HG03575 (cell line): ENCODE results near the gene CFAP46.

ENCODE experiments used
- ATAC-seq: cut with Tn5 transposase; IDR thresholded peaks from one replicate; pipeline ENCODE4 v1.9.1; 2021; ENCODE audit not compliant: unreplicated experiment, insufficient number of reproducible peaks, low FRiP score; ENCODE audit errors: extremely low read depth

The CFAP46 gene

GRCh38 chr10:132942101-132943057 is at the start of gene CFAP46:
Gene CFAP46, minus strand, starts transcription at chr10:132942570. Its CDS starts 86 bp downstream, at chr10:132942484.
- ATAC-seq: no peak

- no peak for ATAC-seq
Observed at GRCh38 chr10:132991706-132992432, 49.5 kb upstream of the CFAP46 start.

- ATAC-seq: no peak
Observed at GRCh38 chr10:132990684-132991545, 48.5 kb upstream of the CFAP46 start.

GRCh38 chr10:132989476-132990415 is 47.4 kb upstream of the CFAP46 start:
- ATAC-seq: no peak

- no peak for ATAC-seq
Observed at GRCh38 chr10:132988988-132989387, 46.6 kb upstream of the CFAP46 start.

- no peak for ATAC-seq
Observed at GRCh38 chr10:132987671-132988571, 45.6 kb upstream of the CFAP46 start.

- ATAC-seq: no peak
Observed at GRCh38 chr10:132986978-132987377, 44.6 kb upstream of the CFAP46 start.

GRCh38 chr10:132986576-132986975 is 44.2 kb upstream of the CFAP46 start:
- ATAC-seq: no peak

- ATAC-seq: no peak
Observed at GRCh38 chr10:132986076-132986475, 43.7 kb upstream of the CFAP46 start.

GRCh38 chr10:132985546-132985900 is 43.2 kb upstream of the CFAP46 start:
- ATAC-seq: no peak

GRCh38 chr10:132984801-132985545 is 42.6 kb upstream of the CFAP46 start:
- no peak for ATAC-seq

GRCh38 chr10:132984008-132984295 is 41.6 kb upstream of the CFAP46 start:
- no peak for ATAC-seq

- ATAC-seq: no peak
Observed at GRCh38 chr10:132983252-132984007, 41.1 kb upstream of the CFAP46 start.

- no peak for ATAC-seq
Observed at GRCh38 chr10:132982301-132982989, 40.1 kb upstream of the CFAP46 start.

GRCh38 chr10:132981746-132982145 is 39.4 kb upstream of the CFAP46 start:
- no peak for ATAC-seq

GRCh38 chr10:132981173-132981555 is 38.8 kb upstream of the CFAP46 start:
- ATAC-seq: no peak
